B cell (primary cell): ENCODE results near the gene RNLS. TPM values are rescaled to one million over a fixed set of nuclear protein-coding genes. Genes with fewer than 3 reads are reported as not detected.

Experiments used
- ATAC-seq: fragments of 200-7000 bp; cut with Tn5 transposase; one replicate; pipeline ENCODE4 v1.10.0; 2021; ENCODE audit warnings: low read depth, mild to moderate bottlenecking, moderate number of reproducible peaks, moderate library complexity
- CTCF ChIA-PET: fragments of 350-600 bp; sonication (Branson Sonifier 250); formaldehyde crosslinking; loops from one replicate; lab custom pipeline; 2021; ENCODE audit warnings: antibody characterized with exemption, inconsistent platforms; lab: Charles Lee
- POLR2A ChIA-PET: fragments of 350-600 bp; sonication (Branson Sonifier 250); formaldehyde crosslinking; loops from one replicate; lab custom pipeline; 2021; ENCODE audit warnings: antibody characterized with exemption; lab: Charles Lee
- DNase-seq: peaks from one replicate; pipeline ENCODE4 v3.0.0; 2013
- H2AFZ ChIP-seq: 2 replicates; pipeline ENCODE4 v1.6.1; 2012; ENCODE audit warnings: mild to moderate bottlenecking, low read depth, low read length; ENCODE audit not compliant: insufficient read depth, poor library complexity, severe bottlenecking
- H3K27ac ChIP-seq, 2 donors: 1 replicate in 1 of 2; 2 replicates in 1 of 2; pipeline ENCODE4 v1.5.1; 2012 to 2013; ENCODE audit warnings: low read length in 2 of 2, mild to moderate bottlenecking in 2 of 2, moderate library complexity in 1 of 2
- H3K27me3 ChIP-seq, 4 experiments: fragments of 200-600 bp in 1 of 4; sonication (generic) in 1 of 4; replicated peaks in 1 of 4; 1 replicate in 2 of 4; 2 replicates in 2 of 4; pipeline versions ENCODE4 v1.6.1 to v1.7.0; 2013 to 2016; ENCODE audit warnings: low read length in 3 of 4, mild to moderate bottlenecking in 2 of 4, mixed read lengths in 1 of 4, moderate library complexity in 1 of 4; ENCODE audit not compliant: insufficient read depth in 4 of 4, control insufficient read depth in 3 of 4; ENCODE audit errors: control extremely low read depth in 1 of 4
- H3K36me3 ChIP-seq, 2 experiments: replicated peaks in 1 of 2; 1 replicate in 1 of 2; 2 replicates in 1 of 2; pipeline versions ENCODE4 v1.6.1 to v1.7.1; 2013; ENCODE audit warnings: low read length in 1 of 2; ENCODE audit not compliant: insufficient read depth in 2 of 2, control insufficient read depth in 1 of 2; ENCODE audit errors: control extremely low read depth in 1 of 2, extremely low read depth in 1 of 2
- H3K4me1 ChIP-seq, 2 donors: fragments of 200-600 bp in 1 of 2; sonication (generic) in 1 of 2; 1 replicate in 1 of 2; 2 replicates in 1 of 2; pipeline versions ENCODE4 v1.5.1 to v1.6.1; 2013 to 2017; ENCODE audit warnings: low read length in 2 of 2; ENCODE audit not compliant: control insufficient read depth in 2 of 2, insufficient read depth in 2 of 2
- H3K4me2 ChIP-seq: replicated peaks from 2 replicates; pipeline ENCODE3; 2012; ENCODE audit warnings: mild to moderate bottlenecking, low read depth, low read length; ENCODE audit not compliant: poor library complexity, severe bottlenecking
- H3K4me3 ChIP-seq, 5 experiments: fragments of 200-600 bp in 1 of 5; sonication (generic) in 1 of 5; 1 replicate in 3 of 5; 2 replicates in 2 of 5; pipeline versions ENCODE4 v1.5.1 to v1.7.0; 2011 to 2016; ENCODE audit warnings: low read length in 4 of 5, mild to moderate bottlenecking in 4 of 5, low read depth in 2 of 5, control low read depth in 1 of 5, moderate library complexity in 1 of 5; ENCODE audit not compliant: insufficient read depth in 1 of 5; ENCODE audit errors: control extremely low read depth in 1 of 5, extremely low read depth in 1 of 5
- H3K79me2 ChIP-seq: fragments of 200-600 bp; sonication (generic); one replicate; pipeline ENCODE4 v1.6.0; 2016; ENCODE audit warnings: low read length; ENCODE audit not compliant: control insufficient read depth, insufficient read depth
- H3K9ac ChIP-seq: fragments of 200-600 bp; sonication (generic); 2 replicates; pipeline ENCODE4 v1.6.1; 2017; ENCODE audit warnings: mild to moderate bottlenecking, low read length, moderate library complexity
- H3K9me3 ChIP-seq, 3 donors: one replicate each; pipeline versions ENCODE4 v1.6.1 to v1.7.1; 2013; ENCODE audit warnings: low read length in 2 of 3; ENCODE audit not compliant: control insufficient read depth in 2 of 3, insufficient read depth in 1 of 3; ENCODE audit errors: control extremely low read depth in 1 of 3
- H4K20me1 ChIP-seq: 2 replicates; pipeline ENCODE4 v1.6.0; 2012; ENCODE audit warnings: mild to moderate bottlenecking, low read length; ENCODE audit not compliant: insufficient read depth, control insufficient read depth, poor library complexity, severe bottlenecking
- H3K27ac Mint-ChIP-seq: one replicate; pipeline ENCODE4 v1.8.0; 2021; ENCODE audit warnings: mixed read lengths
- H3K27me3 Mint-ChIP-seq: one replicate; pipeline ENCODE4 v1.8.0; 2021; ENCODE audit warnings: mixed read lengths
- H3K4me1 Mint-ChIP-seq: one replicate; pipeline ENCODE4 v1.8.0; 2021; ENCODE audit warnings: mixed read lengths
- H3K4me3 Mint-ChIP-seq: one replicate; pipeline ENCODE4 v1.8.0; 2021; ENCODE audit warnings: mixed read lengths
- H3K9me3 Mint-ChIP-seq: one replicate; pipeline ENCODE4 v1.8.0; 2022; ENCODE audit warnings: mixed read lengths; ENCODE audit not compliant: insufficient read depth
- CTCF ChIP-seq: fragments of 200-600 bp; IDR thresholded peaks from one replicate; pipeline ENCODE4 v1.8.0; 2022; ENCODE audit warnings: antibody characterized with exemption, mild to moderate bottlenecking
- EZH2 ChIP-seq: IDR thresholded peaks from 2 replicates; pipeline ENCODE4 v1.6.1; 2012; ENCODE audit warnings: borderline replicate concordance, low read depth, mild to moderate bottlenecking, moderate library complexity, low read length; ENCODE audit not compliant: insufficient read depth, poor library complexity, severe bottlenecking
- WGBS: methylation state at CpG from one replicate; pipeline ENCODE4 v1.1.5; 2013; ENCODE audit warnings: missing lambda C conversion rate; ENCODE audit not compliant: insufficient coverage; 5-methylcytosine and 5-hydroxymethylcytosine counted together
- intact Hi-C: fragments of 100-400 bp; cut with micrococcal nuclease; formaldehyde crosslinking; loops from one replicate; pipeline ENCODE4 v1.10.0; 2022
- polyA plus RNA-seq: library from polyadenylated mRNA; depleted of rRNA; stranded (reverse); fragments of >200 nt; gene quantifications from 2 replicates; pipeline ENCODE4 v1.2.3, GENCODE V29; 2012
- total RNA-seq, 2 donors: library from RNA; stranded (reverse); fragments of 120-200 nt in 1 of 2; gene quantifications; 1 replicate in 1 of 2; 2 replicates in 1 of 2; pipeline versions ENCODE4 v1.2.3 to v1.2.4, GENCODE V29; 2013 to 2022

Gene RNLS
- total and polyA plus RNA-seq, 2 donors (not counting 1 experiment from before 2014, with no cell fraction given) = 3.5 to 7.5 TPM

- TF ChIP-seq CTCF = no peak
- TF ChIP-seq EZH2 = no peak
- ChIA-PET POLR2A (no interaction called here), CTCF (no interaction called here)
- Histone ChIP-seq H3K9ac (no peak overlapping the region), H3K27ac (no peak overlapping the region), H2AFZ (no peak overlapping the region), H3K4me1 (no peaks in the 10 kb centered on the region), H3K4me3 (no peak overlapping the region), H3K9me3 (no peaks in the 10 kb centered on the region), H4K20me1 (no peaks in the 10 kb centered on the region), H3K36me3 (no peaks in the 10 kb centered on the region), H3K27me3 (no peaks in the 10 kb centered on the region), H3K79me2 (no peaks in the 10 kb centered on the region), H3K4me2 (no peak overlapping the region)
- H3K27ac Mint-ChIP-seq = no peak overlapping the region
- no peaks in the 10 kb centered on the region for H3K27me3 Mint-ChIP-seq
- H3K9me3 Mint-ChIP-seq = no peaks in the 10 kb centered on the region
- H3K4me1 Mint-ChIP-seq = no peaks in the 10 kb centered on the region
- H3K4me3 Mint-ChIP-seq = no peak overlapping the region
- intact Hi-C loops = no loop called here
- ATAC-seq = no peak
- DNase-seq = no peak
- no CpG with 5 or more reads among the region's 2 CpGs for WGBS
These were observed 45.8 kb downstream of the RNLS start for GRCh38 chr10:88537322-88537721.

- Histone ChIP-seq H3K4me2 (no peak overlapping the region), H3K27me3 (no peaks in the 10 kb centered on the region), H3K79me2 (no peaks in the 10 kb centered on the region), H3K4me3 (no peak overlapping the region), H3K4me1 (no peaks in the 10 kb centered on the region), H4K20me1 (no peaks in the 10 kb centered on the region), H2AFZ (no peak overlapping the region), H3K9ac (no peak overlapping the region), H3K9me3 (no peaks in the 10 kb centered on the region), H3K27ac (no peak overlapping the region), H3K36me3 (no peaks in the 10 kb centered on the region)
- DNase-seq (no peak), ATAC-seq (no peak)
- Mint-ChIP-seq H3K27me3 (no peaks in the 10 kb centered on the region), H3K4me3 (no peak overlapping the region), H3K27ac (no peak overlapping the region), H3K9me3 (no peaks in the 10 kb centered on the region), H3K4me1 (no peaks in the 10 kb centered on the region)
- 73% methylated on average over 4 of the region's 4 CpGs for WGBS
- POLR2A ChIA-PET = no interaction called here
- intact Hi-C loops = no loop called here
- CTCF ChIA-PET = no interaction called here
- TF ChIP-seq CTCF (no peak), EZH2 (no peak)
These were observed 46.7 kb downstream of the RNLS start for GRCh38 chr10:88536437-88536836.
